HG03280 (cell line): ENCODE data around the gene ABCA8.
"Not testable (repeated sequence)": the region's sequence is repeated elsewhere in the genome, so short reads cannot be mapped to it uniquely, and the experiment has no call there.

Experiments used
- ATAC-seq: cut with Tn5 transposase; IDR thresholded peaks from one replicate; pipeline ENCODE4 v1.9.1; 2021; ENCODE audit warnings: mild to moderate bottlenecking, moderate library complexity; ENCODE audit not compliant: unreplicated experiment

ABCA8 gene

DNA sequence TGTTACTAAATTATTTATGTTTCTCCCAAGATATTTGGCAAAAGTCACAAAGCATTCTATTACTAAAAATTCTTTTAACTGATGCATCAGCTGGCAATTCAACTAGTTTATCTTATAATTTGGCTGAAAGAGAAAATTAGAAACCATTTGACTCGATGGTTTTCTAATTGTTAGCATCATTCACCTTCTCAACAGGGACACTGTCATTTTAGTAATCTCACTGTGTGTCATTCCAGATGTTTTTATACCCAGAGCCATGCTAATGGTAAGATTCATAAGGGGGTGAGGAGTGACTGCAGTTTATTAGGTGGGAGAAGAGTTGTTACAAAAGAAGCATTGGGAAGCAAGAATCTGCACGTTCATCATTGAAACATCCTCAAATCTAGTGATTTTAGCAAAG lies 124.9 kb downstream of the ABCA8 start:
- ATAC-seq: no peak

DNA sequence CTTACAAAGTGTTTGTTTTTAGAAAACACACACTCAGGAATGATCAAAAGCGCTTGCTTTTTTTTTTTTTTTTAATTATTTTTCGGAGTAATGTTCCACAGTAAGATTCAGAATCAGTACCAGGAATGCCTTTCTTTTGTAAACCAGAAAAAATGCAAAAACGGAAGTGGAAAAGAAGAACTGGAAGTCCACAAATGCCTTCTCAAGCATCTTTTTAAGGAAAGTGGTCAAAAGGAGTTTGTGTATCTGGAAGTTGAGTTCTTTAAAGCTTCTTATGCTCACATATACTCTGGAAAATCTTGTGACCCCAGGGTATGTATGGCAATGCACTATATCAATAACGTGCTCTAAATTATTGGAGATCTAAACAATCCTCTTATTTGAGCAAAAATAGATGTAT lies 126.0 kb downstream of the ABCA8 start:
- ATAC-seq: no peak

- ATAC-seq: no peak
Measured at GRCh38 chr17:68824707-68825106, 130.5 kb downstream of the ABCA8 start.

DNA sequence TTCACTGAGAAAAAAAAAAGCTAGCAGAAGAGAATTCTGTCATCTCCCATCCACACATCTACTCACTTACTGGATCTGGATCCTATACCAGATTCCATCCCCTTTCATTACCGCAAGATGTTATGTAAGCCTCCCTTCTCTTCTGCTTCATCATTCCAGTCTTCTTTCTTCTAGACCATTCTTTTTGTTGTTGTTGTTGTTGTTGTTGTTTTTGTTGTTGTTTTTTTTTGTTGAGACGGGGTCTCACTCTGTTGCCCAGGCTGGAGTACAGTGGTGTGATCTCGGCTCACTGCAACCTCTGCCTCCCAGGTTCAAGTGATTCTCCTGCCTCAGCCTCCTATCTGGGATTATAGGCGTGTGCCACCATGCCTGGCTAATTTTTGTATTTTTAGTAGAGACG lies 131.0 kb downstream of the ABCA8 start:
- not testable (repeated sequence) for ATAC-seq

GRCh38 chr17:68822719-68823289 lies 132.4 kb downstream of the ABCA8 start:
- ATAC-seq: no peak

DNA sequence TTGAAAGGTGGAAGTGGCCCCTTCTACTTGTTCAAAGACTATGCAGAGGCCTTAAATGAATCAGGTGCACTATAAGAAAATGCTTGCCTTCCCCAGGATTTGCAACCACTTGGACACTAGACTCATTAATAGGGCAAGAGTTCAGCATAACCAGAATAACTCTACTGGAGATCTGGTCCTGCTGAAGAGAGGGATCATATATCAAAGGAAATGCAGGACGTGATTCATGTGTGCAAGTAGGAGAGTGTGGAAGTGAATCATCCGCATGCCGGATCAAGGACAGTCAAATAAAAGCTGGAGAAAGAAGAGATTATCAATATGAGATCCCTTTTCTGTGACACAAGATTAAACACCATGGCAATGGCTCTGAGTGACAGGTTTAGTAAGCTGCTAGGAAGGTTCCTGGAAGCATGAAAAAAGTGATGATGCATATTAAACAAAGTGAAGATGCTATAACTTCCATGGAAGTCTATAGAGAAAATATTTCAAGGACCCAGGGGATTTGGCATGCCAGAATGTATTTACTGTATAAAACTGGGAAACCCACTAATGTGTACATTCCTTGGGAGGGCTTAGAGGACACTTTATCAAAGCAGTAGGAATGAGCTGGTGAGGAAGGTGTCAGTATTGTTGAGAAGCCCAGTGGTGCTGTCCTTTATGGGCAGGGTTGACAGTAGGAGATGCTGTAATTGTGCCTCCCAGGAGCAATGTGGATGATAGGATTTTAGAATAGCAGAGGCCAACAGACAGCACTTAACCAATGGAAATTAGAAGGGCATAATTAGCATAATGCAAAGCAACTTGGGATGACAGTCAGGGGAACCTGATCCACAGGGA lies 133.1 kb downstream of the ABCA8 start:
- no peak for ATAC-seq

DNA sequence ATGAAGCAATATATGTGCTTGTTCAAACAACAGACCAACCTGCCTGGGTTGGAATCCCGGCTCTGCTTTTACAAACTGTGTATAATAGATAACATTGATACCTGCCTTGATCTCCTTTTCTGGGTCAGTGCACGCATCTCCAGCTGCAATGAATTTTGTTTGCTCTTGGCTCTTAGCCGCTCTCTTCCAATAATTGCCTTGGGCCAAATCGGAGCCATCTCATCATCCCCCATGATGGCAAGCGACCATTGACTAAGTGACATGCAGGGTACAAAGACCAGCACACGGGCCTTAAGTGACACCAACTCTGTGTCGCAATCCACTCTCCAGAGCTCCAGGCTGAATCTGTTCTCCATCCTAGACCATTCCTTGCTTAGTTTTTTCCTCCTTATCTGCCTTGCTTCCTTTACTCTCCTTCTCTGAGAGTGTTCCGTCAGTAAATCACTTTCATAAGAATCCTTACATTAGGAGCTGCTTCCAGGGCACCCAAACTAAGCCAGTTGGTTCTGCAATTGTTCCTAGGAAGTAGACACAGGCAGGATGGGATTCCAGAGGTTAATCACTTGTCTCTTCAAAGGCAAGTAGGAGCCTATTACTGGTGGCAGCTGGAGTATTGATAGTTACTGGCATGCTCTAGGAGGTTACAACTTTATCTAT lies 134.2 kb downstream of the ABCA8 start:
- no peak for ATAC-seq

DNA sequence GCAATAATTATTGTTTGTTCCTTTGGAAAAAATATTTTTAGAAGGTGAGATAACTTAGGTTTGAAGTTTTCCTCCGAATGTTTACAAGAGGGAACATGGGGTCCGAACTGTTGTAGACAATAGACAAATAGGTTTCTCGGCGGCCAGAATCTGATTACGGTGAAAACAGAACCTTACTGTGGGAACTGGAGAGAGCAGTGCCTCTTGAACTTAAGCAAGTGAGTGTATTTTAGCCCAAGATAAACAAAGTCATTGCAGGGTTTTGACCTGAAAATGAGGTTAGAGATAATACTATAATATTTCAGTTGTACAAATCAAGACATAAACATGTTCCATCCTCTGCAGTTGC lies 134.7 kb downstream of the ABCA8 start:
- no peak for ATAC-seq

DNA sequence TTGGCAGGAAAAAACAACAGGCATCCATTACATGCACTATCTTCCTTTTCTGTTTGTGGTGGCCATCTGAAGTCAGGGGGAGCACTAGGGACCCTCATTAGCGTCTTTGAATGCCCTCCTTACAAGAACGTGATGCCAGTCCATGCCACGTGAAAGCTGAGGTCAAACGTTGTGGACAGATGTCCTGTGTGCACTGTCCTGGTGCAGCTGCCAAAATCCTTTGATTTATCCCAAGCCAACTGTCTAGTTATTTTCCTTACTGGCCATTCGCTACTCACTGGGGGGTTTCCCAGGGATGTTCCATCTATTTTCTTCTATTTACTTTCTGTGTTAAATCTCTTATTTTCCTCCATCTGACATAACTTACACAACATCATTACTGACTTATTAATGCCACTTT lies 135.7 kb downstream of the ABCA8 start:
- no peak for ATAC-seq
